Liver (tissue), 9 donors: ENCODE results near the gene PTBP3. TPM values are rescaled to one million over a fixed set of nuclear protein-coding genes. Genes with fewer than 3 reads are reported as not detected.

Source experiments
- DNase-seq: peaks from one replicate; pipeline ENCODE4 v3.0.0-alpha.2; 2017; ENCODE audit warnings: low spot score
- H3K27ac ChIP-seq, 2 donors: one replicate each; pipeline ENCODE4 v1.7.0; 2013; ENCODE audit warnings: inconsistent platforms in 2 of 2, low read length in 2 of 2, control low read depth in 1 of 2, low read depth in 1 of 2, mild to moderate bottlenecking in 1 of 2
- H3K27me3 ChIP-seq, 4 donors: one replicate each; pipeline versions ENCODE4 v1.6.1 to v1.7.0; 2013; ENCODE audit warnings: low read length in 3 of 4, inconsistent platforms in 1 of 4, mild to moderate bottlenecking in 1 of 4, moderate library complexity in 1 of 4; ENCODE audit not compliant: control insufficient read depth in 4 of 4, insufficient read depth in 4 of 4
- H3K36me3 ChIP-seq, 4 donors: one replicate each; pipeline versions ENCODE4 v1.6.1 to v1.7.0; 2013; ENCODE audit warnings: low read length in 3 of 4, mild to moderate bottlenecking in 3 of 4, low read depth in 1 of 4, moderate library complexity in 1 of 4; ENCODE audit not compliant: control insufficient read depth in 4 of 4, insufficient read depth in 3 of 4
- H3K4me1 ChIP-seq, 4 donors: one replicate each; pipeline versions ENCODE4 v1.6.1 to v1.7.0; 2013; ENCODE audit warnings: low read length in 3 of 4, mild to moderate bottlenecking in 3 of 4, moderate library complexity in 1 of 4; ENCODE audit not compliant: control insufficient read depth in 4 of 4, insufficient read depth in 4 of 4
- H3K4me3 ChIP-seq, 3 donors: one replicate each; pipeline versions ENCODE4 v1.6.1 to v1.7.0; 2013; ENCODE audit warnings: low read length in 3 of 3, control low read depth in 1 of 3, low read depth in 1 of 3, mild to moderate bottlenecking in 1 of 3
- H3K9ac ChIP-seq, 2 donors: one replicate each; pipeline ENCODE4 v1.7.0; 2013; ENCODE audit warnings: low read length in 2 of 2, mild to moderate bottlenecking in 2 of 2, moderate library complexity in 2 of 2, control low read depth in 1 of 2, low read depth in 1 of 2
- H3K9me3 ChIP-seq, 4 donors: one replicate each; pipeline versions ENCODE4 v1.6.1 to v1.7.0; 2013; ENCODE audit warnings: low read length in 3 of 4; ENCODE audit not compliant: control insufficient read depth in 4 of 4
- CTCF ChIP-seq: fragments of 150-350 bp; IDR thresholded peaks from 2 replicates; pipeline ENCODE4 v1.5.1; 2017; ENCODE audit warnings: improper control_type of control experiment, low read depth, low read length; ENCODE audit not compliant: missing input control
- EGR1 ChIP-seq, 2 donors: IDR thresholded peaks; 2 replicates each; pipeline ENCODE4 v1.6.1; 2016 to 2018; ENCODE audit warnings: antibody characterized with exemption in 2 of 2, low read depth in 2 of 2
- FOXA1 ChIP-seq: IDR thresholded peaks from 2 replicates; pipeline ENCODE4 v1.6.1; 2016; ENCODE audit warnings: antibody characterized with exemption
- FOXA2 ChIP-seq: IDR thresholded peaks from 2 replicates; pipeline ENCODE4 v1.6.1; 2016; ENCODE audit warnings: antibody characterized with exemption
- GABPA ChIP-seq, 2 donors: IDR thresholded peaks in 1 of 2; conservative IDR thresholded peaks in 1 of 2; 2 replicates each; pipeline ENCODE4 v1.6.1; 2016; ENCODE audit warnings: antibody characterized with exemption in 2 of 2, mild to moderate bottlenecking in 1 of 2, moderate library complexity in 1 of 2
- HNF4A ChIP-seq, 2 donors: conservative IDR thresholded peaks; 2 replicates each; pipeline ENCODE4 v1.6.1; 2016; ENCODE audit warnings: antibody characterized with exemption in 2 of 2, mild to moderate bottlenecking in 2 of 2
- HNF4G ChIP-seq: IDR thresholded peaks from 2 replicates; pipeline ENCODE4 v1.6.1; 2016; ENCODE audit warnings: antibody characterized with exemption
- JUND ChIP-seq, 2 donors: IDR thresholded peaks; 2 replicates each; pipeline ENCODE4 v1.6.1; 2016; ENCODE audit warnings: antibody characterized with exemption in 2 of 2
- NR2F2 ChIP-seq: IDR thresholded peaks from 2 replicates; pipeline ENCODE4 v1.6.1; 2016; ENCODE audit warnings: antibody characterized with exemption
- RAD21 ChIP-seq, 2 donors: IDR thresholded peaks; 2 replicates each; pipeline ENCODE4 v1.6.1; 2016; ENCODE audit warnings: antibody characterized with exemption in 2 of 2, mild to moderate bottlenecking in 2 of 2
- REST ChIP-seq: IDR thresholded peaks from 2 replicates; pipeline ENCODE4 v1.6.1; 2016; ENCODE audit warnings: antibody characterized with exemption, mild to moderate bottlenecking
- RXRA ChIP-seq, 2 donors: IDR thresholded peaks; 2 replicates each; pipeline ENCODE4 v1.6.1; 2017 to 2018; ENCODE audit warnings: antibody characterized with exemption in 2 of 2, mild to moderate bottlenecking in 1 of 2
- SP1 ChIP-seq: IDR thresholded peaks from 2 replicates; pipeline ENCODE4 v1.6.1; 2018; ENCODE audit warnings: antibody characterized with exemption, mild to moderate bottlenecking
- TAF1 ChIP-seq: conservative IDR thresholded peaks from 2 replicates; pipeline ENCODE4 v1.6.1; 2016; ENCODE audit warnings: antibody characterized with exemption, mild to moderate bottlenecking
- YY1 ChIP-seq: IDR thresholded peaks from 2 replicates; pipeline ENCODE4 v1.6.1; 2016; ENCODE audit warnings: antibody characterized with exemption, mild to moderate bottlenecking
- ZBTB33 ChIP-seq: IDR thresholded peaks from 2 replicates; pipeline ENCODE4 v1.6.1; 2016; ENCODE audit warnings: antibody characterized with exemption
- WGBS: extraction: QIAGEN DNeasy Blood & Tissue Kit; methylation state at CpG from one replicate; pipeline ENCODE4 v1.1.7; 2013; 5-methylcytosine and 5-hydroxymethylcytosine counted together
- polyA plus RNA-seq, 2 donors: library from polyadenylated mRNA; stranded (reverse) in 1 of 2; unstranded in 1 of 2; fragments of 200-250 nt in 1 of 2; fragments of >200 nt in 1 of 2; fragmentation: Nextera tagmentation in 1 of 2; extraction: Ambion mirVana in 1 of 2; gene quantifications; one replicate each; pipeline versions ENCODE4 v1.2.1 to v1.2.3, GENCODE V29; 2013 to 2015
- total RNA-seq, 2 donors: library from RNA; depleted of rRNA; stranded (reverse); fragments of >200 nt; gene quantifications; one replicate each; pipeline ENCODE4 v1.2.3, GENCODE V29; 2014
- donor health status: healthy.
- donor health status: healthy.
- donor health status: healthy.
- donor health status: healthy.
- donor health status: healthy.

PTBP3 gene
- total and polyA plus RNA-seq, 4 donors: 4.3 to 34.1 (median 9.2) TPM

GRCh38 chr9:112327718-112328450 is 5.5 kb downstream of the PTBP3 start:
- TF ChIP-seq EGR1 (IDR thresholded peaks at IDR 0.05; ENCODE audit: low read depth in 2 of 2): no peak
- TF ChIP-seq JUND (IDR thresholded peaks at IDR 0.05): no peak
- no peak for TF ChIP-seq HNF4A (conservative IDR thresholded peaks at IDR 0.05)
- TF ChIP-seq REST: no peak
- no peak for TF ChIP-seq FOXA2
- TF ChIP-seq ZBTB33: no peak
- TF ChIP-seq CTCF: no peak
- no peak for TF ChIP-seq GABPA (IDR thresholded peaks at IDR 0.05 in 1 of 2, conservative IDR thresholded peaks at IDR 0.05 in 1 of 2)
- TF ChIP-seq NR2F2: no peak
- TF ChIP-seq FOXA1: no peak
- TF ChIP-seq RXRA (IDR thresholded peaks at IDR 0.05): no peak
- H3K4me3 ChIP-seq: no peak overlapping the region
- 71% methylated on average over 2 of the region's 2 CpGs for WGBS
- H3K9ac ChIP-seq: no peak overlapping the region
- DNase-seq: no peak
- H3K27me3 ChIP-seq: no peaks in the 10 kb centered on the region
- no peak overlapping the region for H3K27ac ChIP-seq
- H3K4me1 ChIP-seq: peaks cover 7 to 39% (median 11%) of the 10 kb centered on the region in 4 donors
- no peaks in the 10 kb centered on the region for H3K9me3 ChIP-seq
- H3K36me3 ChIP-seq: no peaks in the 10 kb centered on the region

- WGBS: 47% methylated on average over 3 of the region's 3 CpGs
- Histone ChIP-seq H3K9ac (no peak overlapping the region), H3K27me3 (no peaks in the 10 kb centered on the region), H3K4me1 (peaks cover 3 to 26% (median 8%) of the 10 kb centered on the region in 4 donors), H3K27ac (no peak overlapping the region), H3K36me3 (no peaks in the 10 kb centered on the region), H3K9me3 (no peaks in the 10 kb centered on the region), H3K4me3 (no peak overlapping the region)
- no peak for DNase-seq
- no peak for TF ChIP-seq REST
- TF ChIP-seq ZBTB33: no peak
- no peak for TF ChIP-seq SP1
- TF ChIP-seq YY1: no peak
- no peak for TF ChIP-seq CTCF
- no peak for TF ChIP-seq RXRA (IDR thresholded peaks at IDR 0.05)
- no peak for TF ChIP-seq RAD21 (IDR thresholded peaks at IDR 0.05)
- no peak for TF ChIP-seq FOXA1
- no peak for TF ChIP-seq TAF1
- no peak for TF ChIP-seq HNF4G
- no peak for TF ChIP-seq EGR1 (IDR thresholded peaks at IDR 0.05; ENCODE audit: low read depth in 2 of 2)
These were observed 7.2 kb downstream of the PTBP3 start for GRCh38 chr9:112326194-112326593.
